Mesenchymal stem cell (in vitro differentiated cells and primary cell): ENCODE measurements around the gene MMP2.

Experiments used
- DNase-seq: peaks from one replicate; pipeline ENCODE4 v3.0.0-alpha.2; 2013
- H2AFZ ChIP-seq: one replicate; pipeline ENCODE4 v1.6.1; 2013; ENCODE audit warnings: low read depth, mild to moderate bottlenecking, control low read depth, inconsistent platforms, low read length, moderate library complexity
- H2AK5ac ChIP-seq: 2 replicates; pipeline ENCODE4 v1.6.1; 2013; ENCODE audit warnings: low read length, moderate library complexity, mild to moderate bottlenecking, inconsistent platforms; ENCODE audit not compliant: severe bottlenecking
- H2BK120ac ChIP-seq: one replicate; pipeline ENCODE4 v1.6.1; 2013; ENCODE audit warnings: low read depth, mild to moderate bottlenecking, inconsistent platforms, low read length, moderate library complexity
- H2BK12ac ChIP-seq, 2 experiments: one replicate each; pipeline ENCODE4 v1.6.1; 2013; ENCODE audit warnings: inconsistent platforms in 2 of 2, low read length in 2 of 2, mild to moderate bottlenecking in 2 of 2, moderate library complexity in 2 of 2, control low read depth in 1 of 2
- H2BK15ac ChIP-seq: one replicate; pipeline ENCODE4 v1.6.1; 2013; ENCODE audit warnings: mild to moderate bottlenecking, low read depth, inconsistent platforms; ENCODE audit not compliant: poor library complexity, severe bottlenecking
- H2BK5ac ChIP-seq: 2 replicates; pipeline ENCODE4 v1.6.1; 2013; ENCODE audit warnings: low read depth, mild to moderate bottlenecking, low read length, control low read depth, inconsistent platforms; ENCODE audit not compliant: poor library complexity, severe bottlenecking
- H3K14ac ChIP-seq, 2 experiments: one replicate each; pipeline ENCODE4 v1.6.1; 2013; ENCODE audit warnings: inconsistent platforms in 2 of 2, low read length in 2 of 2, control low read depth in 1 of 2, mild to moderate bottlenecking in 1 of 2, moderate library complexity in 1 of 2
- H3K18ac ChIP-seq, 2 experiments: one replicate each; pipeline ENCODE4 v1.6.1; 2013; ENCODE audit warnings: inconsistent platforms in 2 of 2, low read length in 2 of 2, control low read depth in 1 of 2, low read depth in 1 of 2, mild to moderate bottlenecking in 1 of 2
- H3K23ac ChIP-seq, 2 experiments: one replicate each; pipeline ENCODE4 v1.6.1; 2013; ENCODE audit warnings: inconsistent platforms in 2 of 2, low read length in 2 of 2, mild to moderate bottlenecking in 2 of 2, moderate library complexity in 2 of 2, control low read depth in 1 of 2
- H3K27ac ChIP-seq: 2 replicates; pipeline ENCODE4 v1.5.1; 2013; ENCODE audit warnings: mild to moderate bottlenecking, moderate library complexity, low read length, control low read depth, inconsistent platforms; ENCODE audit not compliant: poor library complexity, severe bottlenecking
- H3K27me3 ChIP-seq, 2 experiments: 2 replicates each; pipeline versions ENCODE4 v1.6.1 to v1.7.0; 2013; ENCODE audit warnings: low read length in 2 of 2, mild to moderate bottlenecking in 2 of 2, moderate library complexity in 2 of 2, control low read depth in 1 of 2, inconsistent platforms in 1 of 2; ENCODE audit not compliant: control insufficient read depth in 1 of 2, insufficient read depth in 1 of 2
- H3K36me3 ChIP-seq, 2 experiments: 2 replicates each; pipeline versions ENCODE4 v1.6.1 to v1.7.0; 2013; ENCODE audit warnings: low read length in 2 of 2, control low read depth in 1 of 2, inconsistent platforms in 1 of 2, low read depth in 1 of 2, mild to moderate bottlenecking in 1 of 2; ENCODE audit not compliant: insufficient read depth in 2 of 2, control insufficient read depth in 1 of 2
- H3K4ac ChIP-seq, 2 experiments: one replicate each; pipeline ENCODE4 v1.6.1; 2013; ENCODE audit warnings: inconsistent platforms in 2 of 2, low read length in 2 of 2, mild to moderate bottlenecking in 2 of 2, moderate library complexity in 2 of 2, control low read depth in 1 of 2, low read depth in 1 of 2
- H3K4me1 ChIP-seq: 2 replicates; pipeline ENCODE4 v1.6.1; 2013; ENCODE audit warnings: low read depth, low read length, control low read depth; ENCODE audit not compliant: control insufficient read depth, insufficient read depth
- H3K4me2 ChIP-seq: 2 replicates; pipeline ENCODE4 v1.6.1; 2013; ENCODE audit warnings: low read length, mild to moderate bottlenecking, inconsistent platforms; ENCODE audit not compliant: poor library complexity, severe bottlenecking
- H3K4me3 ChIP-seq, 2 experiments: 2 replicates each; pipeline versions ENCODE4 v1.5.1 to v1.7.0; 2013; ENCODE audit warnings: low read length in 2 of 2, mild to moderate bottlenecking in 2 of 2, control low read depth in 1 of 2, low read depth in 1 of 2; ENCODE audit not compliant: insufficient read depth in 1 of 2
- H3K79me1 ChIP-seq: replicated peaks from 2 replicates; pipeline ENCODE4 v1.6.1; 2013; ENCODE audit warnings: mild to moderate bottlenecking, control low read depth, low read length, inconsistent platforms; ENCODE audit not compliant: poor library complexity, severe bottlenecking
- H3K9ac ChIP-seq: 2 replicates; pipeline ENCODE4 v1.7.0; 2013; ENCODE audit warnings: mild to moderate bottlenecking, low read length, moderate library complexity
- H3K9me3 ChIP-seq: 2 replicates; pipeline ENCODE4 v1.7.0; 2013; ENCODE audit warnings: mild to moderate bottlenecking, low read length; ENCODE audit not compliant: control insufficient read depth
- H4K8ac ChIP-seq: one replicate; pipeline ENCODE4 v1.6.1; 2013; ENCODE audit warnings: inconsistent platforms, mild to moderate bottlenecking, low read length, moderate library complexity
- H4K91ac ChIP-seq: one replicate; pipeline ENCODE4 v1.6.1; 2013; ENCODE audit warnings: mild to moderate bottlenecking, low read length, inconsistent platforms
- WGBS: methylation state at CpG from one replicate; pipeline ENCODE4 v1.1.7; 2013; ENCODE audit warnings: mixed read lengths; 5-methylcytosine and 5-hydroxymethylcytosine counted together

MMP2 gene

GRCh38 chr16:55439101-55439690 lies 39.8 kb upstream of the MMP2 start:
- Histone ChIP-seq H2AK5ac (no peak overlapping the region), H2BK15ac (no peak overlapping the region), H3K27me3 (peaks cover 4 to 41% of the 10 kb centered on the region in 2 experiments), H3K14ac (no peak overlapping the region), H3K79me1 (no peaks in the 10 kb centered on the region), H3K4me3 (no peak overlapping the region), H2BK5ac (no peak overlapping the region), H3K18ac (no peak overlapping the region), H2AFZ (no peak overlapping the region), H3K23ac (no peak overlapping the region), H4K91ac (no peak overlapping the region), H3K9ac (no peak overlapping the region), H4K8ac (no peak overlapping the region), H3K4me1 (no peaks in the 10 kb centered on the region), H3K36me3 (no peaks in the 10 kb centered on the region), H3K4ac (no peak overlapping the region), H3K4me2 (no peak overlapping the region), H3K27ac (no peak overlapping the region), H2BK120ac (no peak overlapping the region), H3K9me3 (no peaks in the 10 kb centered on the region), H2BK12ac (no peak overlapping the region)
- DNase-seq: no peak
- WGBS: 85% methylated on average over 6 of the region's 6 CpGs

- Histone ChIP-seq H2AFZ (no peak overlapping the region), H3K27ac (no peak overlapping the region), H3K14ac (no peak overlapping the region), H2AK5ac (no peak overlapping the region), H3K18ac (no peak overlapping the region), H4K91ac (no peak overlapping the region), H2BK15ac (no peak overlapping the region), H4K8ac (no peak overlapping the region), H3K23ac (no peak overlapping the region), H2BK5ac (no peak overlapping the region), H2BK12ac (no peak overlapping the region), H3K4me2 (no peak overlapping the region), H3K4me1 (no peaks in the 10 kb centered on the region), H3K4ac (no peak overlapping the region), H3K36me3 (no peaks in the 10 kb centered on the region), H3K79me1 (no peaks in the 10 kb centered on the region), H3K9ac (no peak overlapping the region), H3K27me3 (peaks cover 0 to 16% of the 10 kb centered on the region in 2 experiments), H2BK120ac (no peak overlapping the region), H3K9me3 (no peaks in the 10 kb centered on the region), H3K4me3 (no peak overlapping the region)
- no peak for DNase-seq
- WGBS: 69% methylated on average over 9 of the region's 11 CpGs
Observed at GRCh38 chr16:55443434-55444346, 35.3 kb upstream of the MMP2 start.

GRCh38 chr16:55444754-55445485 lies 34.1 kb upstream of the MMP2 start:
- WGBS: 76% methylated on average over 8 of the region's 8 CpGs
- H3K4me1 ChIP-seq: no peaks in the 10 kb centered on the region

GRCh38 chr16:55447231-55447630 lies 31.8 kb upstream of the MMP2 start:
- Histone ChIP-seq H3K18ac (no peak overlapping the region), H3K4me1 (no peaks in the 10 kb centered on the region), H3K4me3 (no peak overlapping the region), H3K14ac (no peak overlapping the region), H2BK120ac (no peak overlapping the region), H4K8ac (no peak overlapping the region), H3K36me3 (no peaks in the 10 kb centered on the region), H2AK5ac (no peak overlapping the region), H3K79me1 (no peaks in the 10 kb centered on the region), H3K4ac (no peak overlapping the region), H2AFZ (no peak overlapping the region), H4K91ac (no peak overlapping the region), H2BK12ac (no peak overlapping the region), H3K4me2 (no peak overlapping the region), H3K27ac (no peak overlapping the region), H3K9me3 (no peaks in the 10 kb centered on the region), H3K23ac (no peak overlapping the region), H3K27me3 (no peaks in the 10 kb centered on the region), H2BK15ac (no peak overlapping the region), H3K9ac (no peak overlapping the region), H2BK5ac (no peak overlapping the region)
- DNase-seq: no peak
- WGBS: 91% methylated on average over 11 of the region's 12 CpGs

More at GRCh38 chr16:55444754-55445485, 34.1 kb upstream of the MMP2 start:
- Histone ChIP-seq H3K18ac (no peak overlapping the region), H2BK120ac (no peak overlapping the region), H2BK5ac (no peak overlapping the region), H3K4me3 (no peak overlapping the region), H2AK5ac (no peak overlapping the region), H3K4me2 (no peak overlapping the region), H3K36me3 (no peaks in the 10 kb centered on the region), H3K4ac (no peak overlapping the region), H4K91ac (no peak overlapping the region), H3K79me1 (no peaks in the 10 kb centered on the region), H2AFZ (no peak overlapping the region), H3K23ac (no peak overlapping the region), H2BK15ac (no peak overlapping the region), H3K9ac (no peak overlapping the region), H3K27ac (no peak overlapping the region), H4K8ac (no peak overlapping the region), H3K27me3 (peaks cover 0 to 11% of the 10 kb centered on the region in 2 experiments), H3K14ac (no peak overlapping the region), H3K9me3 (no peaks in the 10 kb centered on the region), H2BK12ac (no peak overlapping the region)
- no peak for DNase-seq
